SJSA1 (cell line): Measurements from ENCODE around the gene DYNC1I1. TPM values are rescaled to one million over a fixed set of nuclear protein-coding genes. Genes with fewer than 3 reads are reported as not detected.

ENCODE experiments used
- DNase-seq, 2 experiments: peaks; one replicate each; pipeline ENCODE4 v3.0.0-alpha.2; 2015 to 2020; ENCODE audit warnings: low spot score in 2 of 2, low read depth in 1 of 2
- H3K27ac ChIP-seq: fragments of 250-450 bp; sonication (Bioruptor Pico); 2 replicates; pipeline ENCODE4 v1.5.1; 2020; ENCODE audit warnings: mild to moderate bottlenecking, moderate library complexity
- H3K27me3 ChIP-seq: fragments of 250-450 bp; sonication (Bioruptor Pico); replicated peaks from 2 replicates; pipeline ENCODE4 v1.5.1; 2020; ENCODE audit warnings: mild to moderate bottlenecking, moderate library complexity
- H3K36me3 ChIP-seq: fragments of 250-450 bp; sonication (Bioruptor Pico); 2 replicates; pipeline ENCODE4 v1.5.1; 2020; ENCODE audit warnings: mild to moderate bottlenecking
- H3K4me1 ChIP-seq: fragments of 250-450 bp; sonication (Bioruptor Pico); replicated peaks from 2 replicates; pipeline ENCODE4 v1.6.1; 2021; ENCODE audit warnings: mild to moderate bottlenecking
- H3K4me3 ChIP-seq: fragments of 250-450 bp; sonication (Bioruptor Pico); 2 replicates; pipeline ENCODE4 v1.5.1; 2020; ENCODE audit warnings: mild to moderate bottlenecking
- H3K9me3 ChIP-seq: fragments of 250-450 bp; sonication (Bioruptor Pico); replicated peaks from 2 replicates; pipeline ENCODE4 v1.5.1; 2020; ENCODE audit warnings: mild to moderate bottlenecking
- total RNA-seq: library from RNA; depleted of rRNA; stranded (reverse); fragments of >200 nt; shearing (Covaris generic); gene quantifications from 2 replicates; pipeline ENCODE4 v1.2.3, GENCODE V29; 2014

Gene DYNC1I1
- total RNA-seq, 1 experiment from 2014 or later: 6.2 TPM

DNA sequence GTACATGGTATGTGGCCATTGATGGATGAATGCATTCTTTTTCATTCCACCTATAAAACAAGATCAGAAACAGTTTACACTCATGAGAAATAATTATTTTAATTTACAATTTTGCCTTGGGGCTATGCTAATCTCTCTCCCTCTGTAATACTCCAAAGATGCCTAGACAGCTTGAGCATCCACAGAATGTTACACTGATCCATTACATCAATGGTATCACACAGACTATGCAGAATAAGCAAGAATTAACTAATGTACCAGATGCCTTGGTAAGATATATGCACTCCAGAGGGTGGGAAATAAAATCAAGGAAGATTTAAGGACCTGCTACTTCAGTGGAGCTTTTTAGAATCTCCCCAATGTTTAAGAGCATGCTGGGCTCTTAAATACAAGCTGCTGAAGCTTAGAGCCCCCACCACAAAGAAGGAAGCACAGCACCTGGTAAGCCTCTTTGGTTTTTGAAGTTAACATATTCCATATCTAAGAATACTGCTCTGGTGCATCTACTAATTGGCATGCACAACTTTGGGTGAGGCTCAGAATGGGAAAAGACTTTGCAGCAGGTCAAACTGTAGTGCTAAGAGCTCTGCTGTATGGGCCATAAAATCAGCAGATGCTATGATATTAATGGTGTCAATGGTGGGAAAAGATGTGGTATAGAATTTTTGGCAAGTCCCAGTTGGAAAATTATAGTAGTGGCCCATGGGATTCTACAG is 329.9 kb downstream of the DYNC1I1 start:
- Histone ChIP-seq H3K27me3 (no peaks in the 10 kb centered on the region), H3K9me3 (peaks cover 8% of the 10 kb centered on the region; the same call in 1 of the 2 replicates), H3K27ac (no peak overlapping the region), H3K4me1 (peaks cover 14% of the 10 kb centered on the region), H3K4me3 (no peak overlapping the region), H3K36me3 (no peaks in the 10 kb centered on the region)
- no peak for DNase-seq

DNA sequence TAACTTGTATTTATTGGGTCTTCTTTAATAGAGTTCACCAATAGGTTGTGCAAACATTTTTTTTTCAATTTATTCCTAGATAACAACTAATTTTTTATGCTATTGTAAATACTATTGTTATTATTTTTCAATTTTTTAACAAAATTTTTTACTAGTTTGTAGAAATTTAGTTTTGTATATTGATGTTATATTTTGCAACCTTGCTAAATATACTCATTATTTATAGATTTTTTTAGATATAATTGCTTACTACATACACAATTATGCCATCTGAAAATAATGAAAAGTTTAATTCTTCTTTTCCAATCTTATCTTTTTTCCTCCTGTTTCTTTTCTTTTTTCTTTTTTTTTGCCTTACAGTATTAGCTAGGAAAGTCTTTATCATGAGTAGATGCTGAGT is 332.6 kb downstream of the DYNC1I1 start:
- H3K36me3 ChIP-seq: no peaks in the 10 kb centered on the region
- H3K27ac ChIP-seq: no peak overlapping the region

DNA sequence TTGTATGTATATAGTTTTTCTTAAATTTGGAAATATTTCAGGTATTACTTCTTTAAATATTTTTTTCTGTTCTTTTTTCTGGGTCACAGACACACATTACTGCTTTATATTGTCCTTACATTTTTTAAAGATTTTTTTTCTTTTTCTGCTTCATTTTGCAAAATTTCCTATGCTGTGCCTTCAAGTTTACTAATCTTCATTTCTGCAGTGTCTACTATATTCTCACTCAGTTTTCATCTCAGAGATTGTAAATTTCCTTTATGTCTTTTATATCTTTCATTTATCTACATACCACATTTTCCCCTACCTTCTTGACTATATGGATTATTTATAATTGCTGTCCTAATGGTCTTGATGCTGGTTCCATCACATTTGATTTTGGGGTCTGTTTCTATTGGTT is 339.1 kb downstream of the DYNC1I1 start:
- Histone ChIP-seq H3K4me3 (no peak overlapping the region), H3K36me3 (no peaks in the 10 kb centered on the region), H3K4me1 (no peaks in the 10 kb centered on the region), H3K27me3 (no peaks in the 10 kb centered on the region), H3K9me3 (no peaks in the 10 kb centered on the region), H3K27ac (no peak overlapping the region)
- no peak for DNase-seq

More for the DNA sequence above, 332.6 kb downstream of the DYNC1I1 start:
- DNase-seq: no peak
- no peaks in the 10 kb centered on the region for H3K27me3 ChIP-seq
- H3K4me3 ChIP-seq: no peak overlapping the region
- no peaks in the 10 kb centered on the region for H3K4me1 ChIP-seq
- H3K9me3 ChIP-seq: no peaks in the 10 kb centered on the region; the same call in 1 of the 2 replicates

DNA sequence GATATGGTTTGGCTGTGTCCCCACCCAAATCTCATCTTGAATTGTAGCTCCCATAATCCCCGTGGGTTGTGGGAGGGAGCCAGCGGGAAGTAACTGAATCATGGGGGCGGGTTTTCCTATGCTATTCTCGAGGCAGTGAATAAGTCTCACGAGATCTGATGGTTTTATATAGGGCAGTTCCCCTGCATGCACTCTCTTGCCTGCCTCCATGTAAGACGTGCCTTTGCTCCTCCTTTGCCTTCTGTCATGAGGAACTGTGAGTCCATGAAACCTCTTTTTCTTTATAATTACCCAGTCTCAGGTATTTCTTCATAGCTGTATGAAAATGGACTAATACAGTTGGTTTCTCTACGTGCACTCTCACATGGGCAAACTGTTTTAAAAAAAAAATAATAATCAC is 341.8 kb downstream of the DYNC1I1 start:
- peaks cover 11% of the 10 kb centered on the region; the same call in 1 of the 2 replicates for H3K4me1 ChIP-seq
- H3K27me3 ChIP-seq: no peaks in the 10 kb centered on the region
- H3K27ac ChIP-seq: no peak overlapping the region
- H3K9me3 ChIP-seq: no peaks in the 10 kb centered on the region
- no peaks in the 10 kb centered on the region for H3K36me3 ChIP-seq
- no peak overlapping the region for H3K4me3 ChIP-seq
- no peak for DNase-seq

DNA sequence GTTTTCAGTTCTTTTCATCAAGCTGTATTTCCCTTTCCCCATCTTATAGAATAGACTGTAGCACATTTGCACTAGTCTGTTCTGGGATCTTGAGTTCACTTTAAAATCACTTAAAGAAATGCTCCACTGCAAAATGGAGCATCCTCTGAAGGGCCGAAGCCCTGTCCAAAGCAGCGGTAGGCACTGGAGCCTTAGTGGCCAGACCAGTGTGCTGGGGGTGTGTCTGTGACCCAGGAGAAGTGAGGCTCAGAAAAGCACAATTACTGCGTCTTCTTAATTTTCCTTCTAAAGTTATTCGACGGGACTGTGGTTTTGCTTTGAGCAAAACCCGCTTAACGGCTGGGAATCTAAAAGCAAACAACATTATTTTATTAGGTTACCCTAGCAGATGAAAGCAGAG is 343.8 kb downstream of the DYNC1I1 start:
- peaks cover 14% of the 10 kb centered on the region for H3K36me3 ChIP-seq
- DNase-seq: no peak
- H3K9me3 ChIP-seq: no peaks in the 10 kb centered on the region
- H3K27me3 ChIP-seq: no peaks in the 10 kb centered on the region
- H3K27ac ChIP-seq: no peak overlapping the region
- peaks cover 11% of the 10 kb centered on the region; the same call in 1 of the 2 replicates for H3K4me1 ChIP-seq
- H3K4me3 ChIP-seq: no peak overlapping the region

DNA sequence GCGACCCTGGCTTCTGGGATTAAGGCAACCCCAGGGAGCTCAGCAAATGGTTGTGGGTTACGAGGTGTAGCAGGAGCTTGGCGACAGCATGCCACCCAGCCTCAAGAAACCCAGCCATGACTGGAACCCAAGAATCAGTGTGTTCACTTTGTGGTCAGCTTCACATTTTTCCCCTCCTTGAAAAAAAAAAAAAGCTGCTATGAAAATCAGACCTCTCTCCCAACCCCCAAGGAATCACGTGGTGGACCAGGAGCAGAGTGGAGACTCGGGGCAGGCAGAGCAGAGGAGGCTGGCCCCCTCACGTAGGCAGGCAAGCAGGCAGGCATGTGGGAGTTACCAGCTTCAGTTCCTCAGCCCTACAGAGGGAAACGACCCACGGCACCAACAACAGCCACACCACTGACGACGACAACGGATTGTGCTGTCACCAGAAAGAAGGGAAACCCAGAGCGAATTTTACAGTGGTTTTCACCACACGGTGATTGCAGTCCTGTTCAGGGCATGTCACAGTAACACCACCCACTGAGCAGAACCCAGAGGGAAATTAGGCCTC is 346.2 kb downstream of the DYNC1I1 start:
- H3K9me3 ChIP-seq: no peaks in the 10 kb centered on the region
- H3K4me3 ChIP-seq: no peak overlapping the region
- peak overlapping the region; percentile 44 for H3K27ac ChIP-seq
- peaks cover 11% of the 10 kb centered on the region; the same call in 1 of the 2 replicates for H3K4me1 ChIP-seq
- peaks cover 14% of the 10 kb centered on the region for H3K36me3 ChIP-seq
- peak; percentile 52 to 65 for DNase-seq
- H3K27me3 ChIP-seq: no peaks in the 10 kb centered on the region

DNA sequence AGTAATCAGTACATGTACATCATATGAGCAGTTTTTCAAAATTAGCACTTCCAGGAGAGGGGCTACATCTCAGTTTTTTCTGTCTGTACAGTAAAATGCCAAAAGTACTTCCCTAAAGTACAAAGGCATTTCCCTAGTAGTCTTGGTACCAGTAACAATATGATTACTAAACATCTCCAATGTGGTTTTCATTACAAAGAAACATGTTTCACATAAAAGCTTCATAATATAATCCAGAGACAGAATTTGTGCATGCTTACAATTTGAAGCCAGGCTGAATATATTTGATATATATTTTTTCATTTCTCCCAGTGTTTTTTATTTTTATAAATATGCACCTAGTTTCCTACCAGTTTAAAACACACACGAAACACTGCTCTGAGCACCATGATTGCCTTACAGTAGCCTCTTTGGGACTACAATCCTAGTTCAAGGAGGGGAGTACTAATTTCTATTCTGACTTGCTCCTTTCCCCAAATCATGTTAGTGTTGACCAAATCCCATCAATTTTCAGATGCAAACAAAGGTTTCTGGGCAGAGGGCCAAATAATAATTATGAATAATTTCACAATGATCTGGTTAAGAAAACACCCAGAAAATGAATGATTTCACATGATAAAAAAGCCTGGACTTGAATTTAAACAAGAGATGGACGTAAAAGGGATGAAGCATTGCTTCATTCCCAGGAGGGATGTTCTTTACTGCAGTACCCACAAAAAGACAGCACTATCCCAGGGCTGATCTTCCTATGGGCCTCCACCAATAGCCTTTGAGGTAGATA is 348.3 kb downstream of the DYNC1I1 start:
- H3K9me3 ChIP-seq: no peaks in the 10 kb centered on the region
- H3K27me3 ChIP-seq: no peaks in the 10 kb centered on the region
- peaks cover 11% of the 10 kb centered on the region; the same call in 1 of the 2 replicates for H3K4me1 ChIP-seq
- no peak overlapping the region for H3K27ac ChIP-seq
- peaks cover 18% of the 10 kb centered on the region for H3K36me3 ChIP-seq
- H3K4me3 ChIP-seq: no peak overlapping the region
- DNase-seq: no peak

DNA sequence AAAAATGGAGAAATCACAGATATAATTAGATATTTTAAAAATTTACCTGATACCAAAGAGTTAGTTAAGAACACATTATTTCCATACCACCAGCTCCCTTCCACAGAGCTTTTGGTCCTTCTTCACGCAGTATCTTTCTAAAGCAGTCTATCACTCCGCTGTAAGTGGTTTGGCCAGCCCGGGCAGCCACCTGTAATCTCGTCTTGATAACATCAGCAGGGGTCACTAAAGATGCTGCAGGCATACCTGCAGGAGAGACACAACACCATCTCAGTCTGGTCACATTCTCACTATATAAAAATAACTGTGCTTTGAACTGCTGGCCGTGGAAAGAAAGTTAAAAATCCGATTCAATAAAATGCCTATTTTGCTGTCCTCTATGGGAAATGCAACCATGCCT is 349.4 kb downstream of the DYNC1I1 start:
- no peak for DNase-seq
- peaks cover 11% of the 10 kb centered on the region; the same call in 1 of the 2 replicates for H3K4me1 ChIP-seq
- H3K4me3 ChIP-seq: no peak overlapping the region
- H3K27me3 ChIP-seq: no peaks in the 10 kb centered on the region
- H3K27ac ChIP-seq: no peak overlapping the region
- H3K9me3 ChIP-seq: no peaks in the 10 kb centered on the region
- H3K36me3 ChIP-seq: peaks cover 18% of the 10 kb centered on the region

DNA sequence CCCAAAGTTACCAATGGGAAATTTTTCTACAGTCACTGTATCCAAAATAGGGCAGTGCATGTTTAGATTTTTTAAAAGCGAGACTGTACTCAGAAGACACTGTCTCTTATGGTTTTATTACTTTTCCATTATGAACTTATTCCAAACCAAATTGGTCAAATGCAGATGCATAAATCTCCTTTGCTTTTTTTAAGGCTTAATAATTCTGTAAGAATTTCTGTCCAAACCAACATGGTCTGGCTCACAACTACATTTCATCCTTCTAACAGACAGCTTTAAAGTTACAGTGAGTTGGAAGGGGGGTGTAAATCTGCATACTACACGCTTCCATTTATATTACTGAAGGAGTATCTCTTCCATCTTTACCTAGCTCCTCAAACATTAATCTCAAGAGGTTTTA is 350.4 kb downstream of the DYNC1I1 start:
- Histone ChIP-seq H3K36me3 (peaks cover 18% of the 10 kb centered on the region), H3K9me3 (no peaks in the 10 kb centered on the region), H3K4me1 (peaks cover 11% of the 10 kb centered on the region; the same call in 1 of the 2 replicates), H3K27me3 (no peaks in the 10 kb centered on the region), H3K27ac (no peak overlapping the region), H3K4me3 (no peak overlapping the region)
- no peak for DNase-seq

DNA sequence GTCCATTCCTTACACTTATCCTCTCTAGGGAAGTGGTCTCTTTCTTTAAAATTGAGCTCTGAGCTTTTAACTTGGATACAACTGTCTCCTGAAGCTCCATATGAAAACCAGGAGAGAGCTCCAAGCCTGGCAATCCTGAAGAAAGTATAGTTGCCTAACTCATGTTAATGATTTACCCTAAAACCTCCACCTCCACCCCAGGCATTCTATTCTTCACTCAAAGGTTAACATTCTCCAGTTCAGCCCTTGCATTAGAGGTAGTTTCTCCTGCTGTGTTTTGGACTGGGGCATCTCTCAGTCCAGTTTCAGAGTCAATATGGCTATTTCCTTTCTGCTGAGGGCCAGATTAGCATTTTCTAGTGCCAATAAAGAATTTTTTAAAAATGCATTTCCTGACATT is 354.0 kb downstream of the DYNC1I1 start:
- Histone ChIP-seq H3K4me1 (no peaks in the 10 kb centered on the region), H3K27me3 (no peaks in the 10 kb centered on the region), H3K9me3 (no peaks in the 10 kb centered on the region), H3K27ac (no peak overlapping the region), H3K4me3 (no peak overlapping the region), H3K36me3 (peaks cover 11% of the 10 kb centered on the region; the same call in 1 of the 2 replicates)
- no peak for DNase-seq

DNA sequence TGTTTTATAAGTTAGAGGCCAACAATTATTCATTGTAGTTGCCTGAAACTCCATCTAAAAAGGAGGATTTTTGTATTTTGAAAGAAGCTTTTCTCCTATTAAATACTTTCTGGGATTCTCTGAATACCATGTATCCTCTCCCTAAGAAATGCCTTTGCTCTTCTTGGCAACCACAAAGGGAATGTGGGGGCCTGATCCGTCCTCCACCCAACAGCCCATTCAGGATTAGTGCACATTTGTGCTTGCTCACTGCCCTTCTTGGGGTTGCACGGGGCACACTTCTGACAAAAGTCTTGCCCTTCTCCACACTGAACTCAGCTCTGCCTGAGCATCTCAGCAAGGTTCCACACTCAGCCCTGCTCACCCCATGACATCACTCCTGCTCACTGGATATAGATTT is 355.4 kb downstream of the DYNC1I1 start:
- DNase-seq: no peak
- Histone ChIP-seq H3K36me3 (peaks cover 11% of the 10 kb centered on the region; the same call in 1 of the 2 replicates), H3K27me3 (no peaks in the 10 kb centered on the region), H3K4me3 (no peak overlapping the region), H3K9me3 (no peaks in the 10 kb centered on the region), H3K4me1 (no peaks in the 10 kb centered on the region), H3K27ac (no peak overlapping the region)

DNA sequence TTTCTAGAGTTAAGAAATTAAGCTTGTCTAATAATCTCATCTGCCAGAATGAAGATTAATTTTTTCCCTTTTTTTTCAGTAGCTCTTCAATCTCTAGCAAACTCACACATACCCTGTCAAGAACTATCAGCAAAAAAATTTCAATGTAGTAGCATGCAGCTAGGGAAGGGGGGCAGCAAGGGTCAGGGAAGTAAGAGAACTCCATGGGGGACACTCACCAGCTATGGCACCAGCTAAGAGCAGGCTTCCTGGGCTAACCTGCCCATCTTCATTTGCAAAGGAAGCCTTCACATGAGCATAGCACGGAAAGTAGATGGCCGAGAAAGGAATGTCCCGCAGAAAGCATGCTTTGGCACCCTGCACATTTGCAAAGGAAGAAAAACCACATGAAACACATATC is 359.2 kb downstream of the DYNC1I1 start:
- H3K4me3 ChIP-seq: no peak overlapping the region
- DNase-seq: no peak
- H3K36me3 ChIP-seq: peaks cover 6% of the 10 kb centered on the region; the same call in 1 of the 2 replicates
- no peaks in the 10 kb centered on the region for H3K27me3 ChIP-seq
- H3K9me3 ChIP-seq: no peaks in the 10 kb centered on the region
- no peaks in the 10 kb centered on the region for H3K4me1 ChIP-seq
- no peak overlapping the region for H3K27ac ChIP-seq

DNA sequence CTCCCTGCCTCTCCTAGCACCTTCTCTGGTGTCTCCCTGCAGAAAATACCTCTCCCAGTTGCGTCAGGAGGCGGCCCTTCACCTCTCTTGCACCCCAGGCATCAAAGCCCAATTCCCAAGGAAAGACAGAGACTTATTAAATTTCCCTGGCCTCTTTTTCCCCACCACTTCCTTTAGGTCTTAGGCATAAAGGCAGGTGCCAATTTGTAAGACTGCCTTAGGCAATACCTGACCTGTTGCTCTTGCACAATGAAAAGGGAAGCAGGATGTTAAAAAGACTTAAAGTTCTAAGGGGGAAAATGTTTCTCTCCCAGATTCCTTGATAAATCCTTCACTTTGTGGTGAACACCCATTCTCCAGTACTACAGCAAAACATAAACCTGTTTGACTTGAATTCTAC is 362.9 kb downstream of the DYNC1I1 start:
- Histone ChIP-seq H3K9me3 (no peaks in the 10 kb centered on the region), H3K27ac (no peak overlapping the region), H3K27me3 (no peaks in the 10 kb centered on the region), H3K36me3 (peaks cover 4% of the 10 kb centered on the region; the same call in 1 of the 2 replicates), H3K4me3 (no peak overlapping the region), H3K4me1 (no peaks in the 10 kb centered on the region)
- DNase-seq: no peak
